GM12878 (cell line): Measurements from ENCODE around the gene CTSK. TPM values are rescaled to one million over a fixed set of nuclear protein-coding genes. Genes with fewer than 3 reads are reported as not detected.

Source experiments
- ATAC-seq: fragments of 200-7000 bp; cut with Tn5 transposase; 3 replicates; pipeline ENCODE4 v1.9.1; 2020; ENCODE audit warnings: mild to moderate bottlenecking, moderate library complexity
- BruUV-seq: library from RNA; stranded (reverse); fragments of 400-500 nt; replicated peaks from 2 replicates; lab custom pipeline; 2021; lab: Mats Ljungman, UMichigan
- CTCF ChIA-PET: fragments of 300-600 bp; sonication (Branson Sonifier 250); formaldehyde crosslinking; extraction: SDS; loops from one replicate; lab custom pipeline; 2021; ENCODE audit warnings: inconsistent platforms; lab: Yijun Ruan, JAX
- POLR2A ChIA-PET: fragments of 350-600 bp; formaldehyde crosslinking; extraction: SDS; loops from one replicate; lab custom pipeline; 2021; ENCODE audit warnings: inconsistent platforms; lab: Charles Lee
- RAD21 ChIA-PET: fragments of 300-600 bp; sonication (Branson Sonifier 250); formaldehyde crosslinking; loops from one replicate; lab custom pipeline; 2023; ENCODE audit warnings: antibody characterized with exemption; ENCODE audit not compliant: unreplicated experiment; lab: Charles Lee
- SMC1A ChIA-PET: fragments of 300-600 bp; sonication (Branson Sonifier 250); formaldehyde crosslinking; loops from one replicate; lab custom pipeline; 2023; ENCODE audit not compliant: unreplicated experiment, uncharacterized antibody; lab: Charles Lee
- DNase-seq: peaks from one replicate; pipeline ENCODE4 v3.0.0-alpha.2; 2011; ENCODE audit warnings: low read depth, low spot score
- FAIRE-seq: peaks from 3 replicates; lab custom pipeline; 2011; peaks lifted over from hg19 to GRCh38; lab: Jason Lieb, UNC
- H2AFZ ChIP-seq: 2 replicates; pipeline ENCODE4 v1.6.0; 2011; ENCODE audit warnings: low read depth, low read length, control low read depth; ENCODE audit not compliant: control insufficient read depth
- H3K27ac ChIP-seq: 2 replicates; pipeline ENCODE4 v1.5.1; 2011; ENCODE audit warnings: control low read depth; ENCODE audit not compliant: control insufficient read depth, insufficient read depth
- H3K27me3 ChIP-seq, 2 experiments: replicated peaks in 1 of 2; 2 replicates each; pipeline versions ENCODE4 v1.6.0 to v1.6.1; 2011; ENCODE audit warnings: low read length in 1 of 2; ENCODE audit not compliant: control insufficient read depth in 2 of 2, insufficient read depth in 2 of 2
- H3K36me3 ChIP-seq, 2 experiments: 2 replicates each; pipeline ENCODE4 v1.5.1; 2011; ENCODE audit warnings: low read length in 1 of 2; ENCODE audit not compliant: control insufficient read depth in 2 of 2, insufficient read depth in 2 of 2
- H3K4me1 ChIP-seq: 2 replicates; pipeline ENCODE4 v1.6.1; 2011; ENCODE audit warnings: mild to moderate bottlenecking, low read length, moderate library complexity, mixed read lengths; ENCODE audit not compliant: control insufficient read depth, insufficient read depth
- H3K4me2 ChIP-seq: 2 replicates; pipeline ENCODE4 v1.6.0; 2011; ENCODE audit warnings: control low read depth; ENCODE audit not compliant: control insufficient read depth, insufficient read depth
- H3K4me3 ChIP-seq: fragments of 200-600 bp; sonication (generic); 2 replicates; pipeline ENCODE4 v1.5.1; 2016
- H3K79me2 ChIP-seq: 2 replicates; pipeline ENCODE4 v1.6.0; 2011; ENCODE audit warnings: low read length; ENCODE audit not compliant: control insufficient read depth, insufficient read depth
- H3K9ac ChIP-seq: 2 replicates; pipeline ENCODE4 v1.8.0; 2011; ENCODE audit warnings: low read length, control low read depth, mixed read lengths; ENCODE audit not compliant: control insufficient read depth, insufficient read depth
- H3K9me3 ChIP-seq: replicated peaks from 3 replicates; pipeline ENCODE4 v1.5.1; 2011; ENCODE audit warnings: mild to moderate bottlenecking, low read length; ENCODE audit not compliant: control insufficient read depth, insufficient read depth
- H4K20me1 ChIP-seq: 2 replicates; pipeline ENCODE4 v1.6.0; 2011; ENCODE audit not compliant: control insufficient read depth, insufficient read depth
- ATF7 ChIP-seq: fragments of 450-650 bp; IDR thresholded peaks from 2 replicates; pipeline ENCODE4 v1.6.1; 2016; ENCODE audit warnings: low read depth, mild to moderate bottlenecking
- BCL11A ChIP-seq: IDR thresholded peaks from 2 replicates; pipeline ENCODE4 v1.6.1; 2011; ENCODE audit warnings: low read depth, low read length
- CHD4 ChIP-seq: fragments of 200-600 bp; sonication (generic); IDR thresholded peaks from 2 replicates; pipeline ENCODE4 v1.6.1; 2016; ENCODE audit warnings: mild to moderate bottlenecking
- ETV6 ChIP-seq, 2 experiments: fragments of 450-650 bp in 1 of 2; IDR thresholded peaks in 1 of 2; conservative IDR thresholded peaks in 1 of 2; 2 replicates each; pipeline ENCODE4 v1.6.1; 2014; ENCODE audit warnings: antibody characterized with exemption in 1 of 2, borderline replicate concordance in 1 of 2, low read depth in 1 of 2, mild to moderate bottlenecking in 1 of 2, moderate library complexity in 1 of 2
- KLF5 ChIP-seq: fragments of 450-650 bp; IDR thresholded peaks from 2 replicates; pipeline ENCODE4 v1.6.1; 2014; ENCODE audit warnings: mild to moderate bottlenecking; ENCODE audit not compliant: partially characterized antibody
- NR2C1 ChIP-seq: fragments of 450-650 bp; IDR thresholded peaks from 2 replicates; pipeline ENCODE4 v1.6.1; 2017; ENCODE audit warnings: antibody characterized with exemption, mild to moderate bottlenecking, moderate library complexity
- RAD21 ChIP-seq: IDR thresholded peaks from 2 replicates; pipeline ENCODE4 v1.6.1; 2011; ENCODE audit warnings: mild to moderate bottlenecking, low read depth, low read length, moderate library complexity; ENCODE audit not compliant: insufficient read depth
- ZSCAN29 ChIP-seq: fragments of 450-650 bp; IDR thresholded peaks from 2 replicates; pipeline ENCODE4 v1.6.1; 2017; ENCODE audit warnings: mild to moderate bottlenecking, moderate library complexity
- WGBS: methylation state at CpG from one replicate; pipeline ENCODE4 v1.1.6; 2016; ENCODE audit warnings: low lambda C conversion rate; ENCODE audit not compliant: insufficient replicate concordance, insufficient coverage; ENCODE audit errors: missing lambda C conversion rate; 5-methylcytosine and 5-hydroxymethylcytosine counted together
- in situ Hi-C: fragments of 300-500 bp; cut with MboI; formaldehyde crosslinking; loops from 9 replicates; pipeline ENCODE4 v1.14.3; 2018; ENCODE audit warnings: mixed read lengths
- intact Hi-C: fragments of 100-400 bp; cut with micrococcal nuclease; formaldehyde crosslinking; loops from one replicate; pipeline ENCODE4 v1.14.2; 2022; ENCODE audit not compliant: unreplicated experiment
- polyA plus RNA-seq, 11 experiments: library from polyadenylated mRNA; depleted of rRNA in 4 of 11; unstranded in 6 of 11; stranded (reverse) in 5 of 11; fragments of >200 nt; fragmentation: Nextera tagmentation in 4 of 11; fragmentation: Illumina TruSeq in 1 of 11; extraction: Ambion mirVana in 4 of 11; extraction: Trizol in 1 of 11; gene quantifications; 1 replicate in 1 of 11; 2 replicates in 10 of 11; pipeline versions ENCODE4 v1.2.1 to v1.2.3, GENCODE V29; 2011 to 2016; ENCODE audit warnings: inconsistent platforms in 2 of 11, missing spikeins in 2 of 11, low read depth in 1 of 11
- total RNA-seq, 4 experiments: library from RNA; depleted of rRNA in 3 of 4; stranded (reverse); fragments of >200 nt in 3 of 4; fragmentation: Illumina TruSeq in 1 of 4; extraction: Trizol in 1 of 4; gene quantifications; 2 replicates each; pipeline versions ENCODE4 v1.2.1 to v1.2.3, GENCODE V29; 2013 to 2021
- TF ChIP-seq, protein P1 (sequence below): IDR thresholded peaks from 2 replicates; pipeline ENCODE4 v1.6.1; 2011; ENCODE audit warnings: borderline replicate concordance, low read depth, mild to moderate bottlenecking, moderate library complexity, mixed read lengths, low read length; ENCODE audit not compliant: insufficient read depth; ENCODE audit errors: extremely low read length
- TF ChIP-seq, protein P2 (sequence below): fragments of 450-650 bp; conservative IDR thresholded peaks from 2 replicates; pipeline ENCODE4 v1.6.1; 2017; ENCODE audit warnings: mild to moderate bottlenecking, moderate library complexity
- TF ChIP-seq, protein P3 (sequence below): IDR thresholded peaks from 2 replicates; pipeline ENCODE4 v1.6.1; 2011; ENCODE audit warnings: low read depth, mild to moderate bottlenecking, low read length, moderate library complexity, borderline replicate concordance; ENCODE audit errors: extremely low read depth
- TF ChIP-seq, protein P4 (sequence below): fragments of 450-650 bp; IDR thresholded peaks from 2 replicates; pipeline ENCODE4 v1.6.1; 2014; ENCODE audit warnings: mild to moderate bottlenecking

Gene CTSK
- total and polyA plus RNA-seq, 10 of the 15 experiments (the other 5 are each of a cell fraction or from before 2014, with no cell fraction given): 0.40 to 3.1 (median 0.83) TPM

DNA sequence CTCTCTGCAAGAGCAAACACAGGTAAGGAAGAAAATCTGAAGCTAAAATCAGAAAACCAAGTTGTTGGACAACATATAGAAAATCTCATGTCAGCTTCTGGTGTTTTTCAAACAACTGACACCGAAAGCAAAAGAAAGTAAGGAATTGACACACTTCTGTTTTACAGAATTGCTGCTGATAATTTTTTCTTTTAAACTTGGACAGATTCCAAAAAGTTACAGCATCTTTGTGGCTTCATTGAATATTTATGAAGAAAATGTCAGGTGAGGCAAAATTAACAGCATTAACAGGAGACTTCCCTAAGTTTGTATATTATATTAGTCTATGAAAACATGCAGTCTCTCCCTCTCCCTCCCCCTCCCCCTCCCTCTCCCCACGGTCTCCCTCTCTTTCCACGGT is 27.6 kb downstream of the CTSK start:
- no peak overlapping the region for H3K27ac ChIP-seq
- H2AFZ ChIP-seq: no peak overlapping the region
- H3K36me3 ChIP-seq: no peaks in the 10 kb centered on the region
- H3K4me3 ChIP-seq: no peak overlapping the region
- H3K4me2 ChIP-seq: no peak overlapping the region
- FAIRE-seq (no peak), ATAC-seq (no peak)
- intact Hi-C loops: no loop called here
- H3K27me3 ChIP-seq: no peaks in the 10 kb centered on the region
- no peaks in the 10 kb centered on the region for H4K20me1 ChIP-seq
- no peaks in the 10 kb centered on the region for H3K4me1 ChIP-seq
- ChIA-PET RAD21 (no interaction called here), SMC1A (no interaction called here)
- WGBS: 96% methylated on average over 1 of the region's 3 CpGs
- H3K9ac ChIP-seq: no peak overlapping the region
- no peak for TF ChIP-seq KLF5
- TF ChIP-seq, protein P1, sequence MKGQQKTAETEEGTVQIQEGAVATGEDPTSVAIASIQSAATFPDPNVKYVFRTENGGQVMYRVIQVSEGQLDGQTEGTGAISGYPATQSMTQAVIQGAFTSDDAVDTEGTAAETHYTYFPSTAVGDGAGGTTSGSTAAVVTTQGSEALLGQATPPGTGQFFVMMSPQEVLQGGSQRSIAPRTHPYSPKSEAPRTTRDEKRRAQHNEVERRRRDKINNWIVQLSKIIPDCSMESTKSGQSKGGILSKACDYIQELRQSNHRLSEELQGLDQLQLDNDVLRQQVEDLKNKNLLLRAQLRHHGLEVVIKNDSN: no peak
- TF ChIP-seq, all 136 proteins: peak for 0
- in situ Hi-C loops: no loop called here
- Histone ChIP-seq H3K9me3 (no peaks in the 10 kb centered on the region), H3K79me2 (no peaks in the 10 kb centered on the region)
- ChIA-PET CTCF (no interaction called here), POLR2A (no interaction called here)
- no TSS peak for BruUV-seq
- DNase-seq: no peak

DNA sequence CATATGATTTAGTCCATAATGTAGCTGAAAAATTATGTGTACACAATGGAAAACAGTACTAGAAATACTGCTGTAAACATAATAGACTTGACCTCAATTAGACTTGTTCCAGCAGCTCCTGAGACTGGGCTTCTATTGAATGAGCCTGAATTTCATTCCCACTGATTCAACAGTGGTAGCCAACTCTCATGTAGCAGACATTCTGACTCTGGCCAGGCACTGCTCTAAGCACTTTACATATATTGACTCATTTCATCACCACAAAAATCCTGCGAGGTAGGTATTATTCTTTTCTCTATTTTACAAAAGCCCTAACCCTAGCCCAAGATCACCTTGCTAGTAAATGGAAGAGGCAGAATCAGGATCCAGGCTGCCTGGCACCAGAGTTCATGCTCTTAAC is 29.7 kb downstream of the CTSK start:
- ChIA-PET SMC1A (no interaction called here), POLR2A (interaction anchor here (0.7 kb wide), 1 partner anchor 43 kb away, joined by 3 read pairs; no protein-coding TSS in a partner anchor), RAD21 (no interaction called here), CTCF (no interaction called here)
- in situ Hi-C loops (no loop called here), intact Hi-C loops (no loop called here)
- ATAC-seq: no peak; the same call in 1 of the 3 replicates
- BruUV-seq: no TSS peak
- Histone ChIP-seq H3K36me3 (no peaks in the 10 kb centered on the region), H3K27me3 (no peaks in the 10 kb centered on the region), H3K4me3 (no peak overlapping the region), H3K27ac (no peak overlapping the region), H3K4me2 (no peak overlapping the region), H3K4me1 (no peaks in the 10 kb centered on the region), H3K79me2 (no peaks in the 10 kb centered on the region), H2AFZ (no peak overlapping the region), H4K20me1 (no peaks in the 10 kb centered on the region), H3K9ac (no peak overlapping the region), H3K9me3 (no peaks in the 10 kb centered on the region)
- WGBS: 0% methylated on average over 1 of the region's 1 CpG
- FAIRE-seq: no peak
- no peak for DNase-seq
- TF ChIP-seq, protein P2, sequence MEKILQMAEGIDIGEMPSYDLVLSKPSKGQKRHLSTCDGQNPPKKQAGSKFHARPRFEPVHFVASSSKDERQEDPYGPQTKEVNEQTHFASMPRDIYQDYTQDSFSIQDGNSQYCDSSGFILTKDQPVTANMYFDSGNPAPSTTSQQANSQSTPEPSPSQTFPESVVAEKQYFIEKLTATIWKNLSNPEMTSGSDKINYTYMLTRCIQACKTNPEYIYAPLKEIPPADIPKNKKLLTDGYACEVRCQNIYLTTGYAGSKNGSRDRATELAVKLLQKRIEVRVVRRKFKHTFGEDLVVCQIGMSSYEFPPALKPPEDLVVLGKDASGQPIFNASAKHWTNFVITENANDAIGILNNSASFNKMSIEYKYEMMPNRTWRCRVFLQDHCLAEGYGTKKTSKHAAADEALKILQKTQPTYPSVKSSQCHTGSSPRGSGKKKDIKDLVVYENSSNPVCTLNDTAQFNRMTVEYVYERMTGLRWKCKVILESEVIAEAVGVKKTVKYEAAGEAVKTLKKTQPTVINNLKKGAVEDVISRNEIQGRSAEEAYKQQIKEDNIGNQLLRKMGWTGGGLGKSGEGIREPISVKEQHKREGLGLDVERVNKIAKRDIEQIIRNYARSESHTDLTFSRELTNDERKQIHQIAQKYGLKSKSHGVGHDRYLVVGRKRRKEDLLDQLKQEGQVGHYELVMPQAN: no peak
- TF ChIP-seq, protein P3, sequence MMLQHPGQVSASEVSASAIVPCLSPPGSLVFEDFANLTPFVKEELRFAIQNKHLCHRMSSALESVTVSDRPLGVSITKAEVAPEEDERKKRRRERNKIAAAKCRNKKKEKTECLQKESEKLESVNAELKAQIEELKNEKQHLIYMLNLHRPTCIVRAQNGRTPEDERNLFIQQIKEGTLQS: no peak
- TF ChIP-seq, protein P1: no peak
- TF ChIP-seq CHD4 (no peak), ZSCAN29 (no peak), ETV6 (conservative IDR thresholded peaks at IDR 0.05 in 1 of 2, IDR thresholded peaks at IDR 0.05 in 1 of 2; ENCODE audit: borderline replicate concordance in 1 of 2, low read depth in 1 of 2) (no peak), NR2C1 (no peak), RAD21 (no peak), BCL11A (no peak), ATF7 (no peak)
- TF ChIP-seq, protein P4, sequence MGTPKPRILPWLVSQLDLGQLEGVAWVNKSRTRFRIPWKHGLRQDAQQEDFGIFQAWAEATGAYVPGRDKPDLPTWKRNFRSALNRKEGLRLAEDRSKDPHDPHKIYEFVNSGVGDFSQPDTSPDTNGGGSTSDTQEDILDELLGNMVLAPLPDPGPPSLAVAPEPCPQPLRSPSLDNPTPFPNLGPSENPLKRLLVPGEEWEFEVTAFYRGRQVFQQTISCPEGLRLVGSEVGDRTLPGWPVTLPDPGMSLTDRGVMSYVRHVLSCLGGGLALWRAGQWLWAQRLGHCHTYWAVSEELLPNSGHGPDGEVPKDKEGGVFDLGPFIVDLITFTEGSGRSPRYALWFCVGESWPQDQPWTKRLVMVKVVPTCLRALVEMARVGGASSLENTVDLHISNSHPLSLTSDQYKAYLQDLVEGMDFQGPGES: no peak
